Testis (tissue), 2 donors: ENCODE results near the gene CYSLTR1.

Source experiments
- CTCF ChIP-seq, 3 experiments: fragments of 450-650 bp in 2 of 3; fragments of 200-600 bp in 1 of 3; sonication (generic) in 1 of 3; IDR thresholded peaks; one replicate each; pipeline ENCODE4 v1.5.1; 2016 to 2019; ENCODE audit warnings: antibody characterized with exemption in 3 of 3, mild to moderate bottlenecking in 2 of 3, moderate library complexity in 1 of 3
- POLR2A ChIP-seq: fragments of 450-650 bp; IDR thresholded peaks from one replicate; pipeline ENCODE4 v1.6.1; 2017; ENCODE audit warnings: antibody characterized with exemption, mild to moderate bottlenecking, moderate library complexity

GRCh38 chrX:78375894-78376293 lies 48.5 kb upstream of the CYSLTR1 start:
- TF ChIP-seq POLR2A: no peak
- no peak for TF ChIP-seq CTCF (IDR thresholded peaks at IDR 0.05)
